WTC11 (cell line): ENCODE results near the gene GPC6. TPM values are rescaled to one million over a fixed set of nuclear protein-coding genes. Genes with fewer than 3 reads are reported as not detected.

Experiments
- ATAC-seq: fragments of 200-7000 bp; cut with Tn5 transposase; 2 replicates; pipeline ENCODE4 v1.10.0; 2021; ENCODE audit warnings: mild to moderate bottlenecking, moderate library complexity
- CTCF ChIA-PET: fragments of 300-600 bp; sonication (Branson Sonifier 250); formaldehyde crosslinking; loops from one replicate; lab custom pipeline; 2021; ENCODE audit warnings: antibody characterized with exemption; lab: Charles Lee
- POLR2A ChIA-PET: fragments of 350-600 bp; sonication (Branson Sonifier 250); formaldehyde crosslinking; loops from one replicate; lab custom pipeline; 2021; ENCODE audit warnings: antibody characterized with exemption; lab: Charles Lee
- DNase-seq: peaks from one replicate; pipeline ENCODE4 v3.0.0; 2021; ENCODE audit warnings: low spot score
- H3K27ac Mint-ChIP-seq: 2 replicates; pipeline ENCODE4 v1.8.0; 2021; ENCODE audit warnings: mixed read lengths
- H3K27me3 Mint-ChIP-seq: 2 replicates; pipeline ENCODE4 v1.8.0; 2021; ENCODE audit warnings: low read depth, mild to moderate bottlenecking, moderate library complexity, mixed read lengths
- H3K36me3 Mint-ChIP-seq: 2 replicates; pipeline ENCODE4 v1.8.0; 2021; ENCODE audit warnings: mixed read lengths
- H3K4me1 Mint-ChIP-seq: 2 replicates; pipeline ENCODE4 v1.8.0; 2022; ENCODE audit warnings: mixed read lengths
- H3K4me3 Mint-ChIP-seq: 2 replicates; pipeline ENCODE4 v1.8.0; 2021; ENCODE audit warnings: mild to moderate bottlenecking, moderate library complexity, mixed read lengths
- H3K9me3 Mint-ChIP-seq: 2 replicates; pipeline ENCODE4 v1.8.0; 2021; ENCODE audit warnings: mixed read lengths
- ATF6 ChIP-seq: sonication (generic); formaldehyde crosslinking; IDR thresholded peaks from 2 replicates; pipeline ENCODE4 v1.8.1; 2023; ENCODE audit warnings: mild to moderate bottlenecking, missing genetic modification reagents
- EMX1 ChIP-seq: fragments of 250-450 bp; sonication (Bioruptor Pico); IDR thresholded peaks from 2 replicates; pipeline ENCODE4 v1.8.0; 2021; ENCODE audit warnings: mild to moderate bottlenecking
- ETV6 ChIP-seq: sonication (generic); formaldehyde crosslinking; IDR thresholded peaks from 2 replicates; pipeline ENCODE4 v1.8.1; 2022; ENCODE audit warnings: mild to moderate bottlenecking, missing genetic modification reagents
- FOXJ3 ChIP-seq: sonication (generic); formaldehyde crosslinking; IDR thresholded peaks from 2 replicates; pipeline ENCODE4 v1.9.0; 2021; ENCODE audit warnings: missing genetic modification reagents, mild to moderate bottlenecking, borderline replicate concordance
- GRHL2 ChIP-seq: fragments of 250-450 bp; sonication (Bioruptor Pico); IDR thresholded peaks from 2 replicates; pipeline ENCODE4 v1.8.0; 2022; ENCODE audit warnings: mild to moderate bottlenecking, moderate library complexity; ENCODE audit not compliant: insufficient replicate concordance, severe bottlenecking
- KAT7 ChIP-seq: sonication (generic); formaldehyde crosslinking; IDR thresholded peaks from 2 replicates; pipeline ENCODE4 v1.8.1; 2023; ENCODE audit warnings: missing genetic modification reagents, mild to moderate bottlenecking, borderline replicate concordance
- MYBL2 ChIP-seq: sonication (generic); formaldehyde crosslinking; IDR thresholded peaks from 2 replicates; pipeline ENCODE4 v1.8.1; 2023; ENCODE audit warnings: mild to moderate bottlenecking, moderate library complexity, missing genetic modification reagents
- NFE2L1 ChIP-seq: sonication (generic); formaldehyde crosslinking; IDR thresholded peaks from 2 replicates; pipeline ENCODE4 v1.8.1; 2023; ENCODE audit warnings: missing genetic modification reagents
- NR1H2 ChIP-seq: sonication (generic); formaldehyde crosslinking; IDR thresholded peaks from 2 replicates; pipeline ENCODE4 v1.9.0; 2021; ENCODE audit warnings: mild to moderate bottlenecking, moderate library complexity, missing genetic modification reagents
- NR3C1 ChIP-seq: sonication (generic); formaldehyde crosslinking; conservative IDR thresholded peaks from 2 replicates; pipeline ENCODE4 v1.8.1; 2023; ENCODE audit warnings: low read depth, mild to moderate bottlenecking, missing genetic modification reagents
- PRDM15 ChIP-seq: sonication (generic); formaldehyde crosslinking; IDR thresholded peaks from 2 replicates; pipeline ENCODE4 v1.8.0; 2022; ENCODE audit warnings: missing genetic modification reagents
- PREB ChIP-seq: sonication (generic); formaldehyde crosslinking; IDR thresholded peaks from 2 replicates; pipeline ENCODE4 v1.8.1; 2022; ENCODE audit warnings: mild to moderate bottlenecking, missing genetic modification reagents, moderate library complexity, borderline replicate concordance
- RORB ChIP-seq: fragments of 250-450 bp; sonication (Bioruptor Pico); IDR thresholded peaks from 2 replicates; pipeline ENCODE4 v1.9.0; 2021; ENCODE audit warnings: mild to moderate bottlenecking
- TEAD4 ChIP-seq: sonication (generic); formaldehyde crosslinking; IDR thresholded peaks from 2 replicates; pipeline ENCODE4 v1.8.0; 2022; ENCODE audit warnings: mild to moderate bottlenecking, missing genetic modification reagents
- ZBTB21 ChIP-seq: sonication (generic); formaldehyde crosslinking; IDR thresholded peaks from 2 replicates; pipeline ENCODE4 v1.8.1; 2023; ENCODE audit warnings: mild to moderate bottlenecking, missing genetic modification reagents, borderline replicate concordance
- ZNF416 ChIP-seq: fragments of 250-450 bp; sonication (Bioruptor Pico); IDR thresholded peaks from 2 replicates; pipeline ENCODE4 v1.9.0; 2021; ENCODE audit warnings: mild to moderate bottlenecking, inconsistent platforms
- ZNF423 ChIP-seq: fragments of 250-450 bp; sonication (Bioruptor Pico); IDR thresholded peaks from 2 replicates; pipeline ENCODE4 v2.1.2; 2022; ENCODE audit warnings: mild to moderate bottlenecking, moderate library complexity
- total RNA-seq: library from RNA; stranded (reverse); gene quantifications from 3 replicates; pipeline ENCODE4 v1.2.3, GENCODE V29; 2021
- TF ChIP-seq, protein P1 (sequence below): sonication (generic); formaldehyde crosslinking; IDR thresholded peaks from 2 replicates; pipeline ENCODE4 v1.8.1; 2023; ENCODE audit warnings: mild to moderate bottlenecking, moderate library complexity, missing genetic modification reagents
- TF ChIP-seq, protein P2 (sequence below): sonication (generic); formaldehyde crosslinking; IDR thresholded peaks from 2 replicates; pipeline ENCODE4 v1.8.0; 2022; ENCODE audit warnings: mild to moderate bottlenecking, missing genetic modification reagents
- TF ChIP-seq, protein P3 (sequence below): fragments of 250-450 bp; sonication (Bioruptor Pico); IDR thresholded peaks from 2 replicates; pipeline ENCODE4 v1.9.0; 2021; ENCODE audit warnings: mild to moderate bottlenecking
- TF ChIP-seq, protein P4 (sequence below): sonication (generic); formaldehyde crosslinking; IDR thresholded peaks from 2 replicates; pipeline ENCODE4 v1.8.1; 2023; ENCODE audit warnings: mild to moderate bottlenecking, missing genetic modification reagents

Gene GPC6
- total RNA-seq, 1 experiment from 2014 or later = 19.5 TPM

- no peak for TF ChIP-seq ZNF416
- no peak for TF ChIP-seq RORB (CRISPR knock-in tag)
- TF ChIP-seq, protein P1, sequence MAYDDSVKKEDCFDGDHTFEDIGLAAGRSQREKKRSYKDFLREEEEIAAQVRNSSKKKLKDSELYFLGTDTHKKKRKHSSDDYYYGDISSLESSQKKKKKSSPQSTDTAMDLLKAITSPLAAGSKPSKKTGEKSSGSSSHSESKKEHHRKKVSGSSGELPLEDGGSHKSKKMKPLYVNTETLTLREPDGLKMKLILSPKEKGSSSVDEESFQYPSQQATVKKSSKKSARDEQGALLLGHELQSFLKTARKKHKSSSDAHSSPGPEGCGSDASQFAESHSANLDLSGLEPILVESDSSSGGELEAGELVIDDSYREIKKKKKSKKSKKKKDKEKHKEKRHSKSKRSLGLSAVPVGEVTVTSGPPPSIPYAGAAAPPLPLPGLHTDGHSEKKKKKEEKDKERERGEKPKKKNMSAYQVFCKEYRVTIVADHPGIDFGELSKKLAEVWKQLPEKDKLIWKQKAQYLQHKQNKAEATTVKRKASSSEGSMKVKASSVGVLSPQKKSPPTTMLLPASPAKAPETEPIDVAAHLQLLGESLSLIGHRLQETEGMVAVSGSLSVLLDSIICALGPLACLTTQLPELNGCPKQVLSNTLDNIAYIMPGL (CRISPR knock-in tag) = no peak
- TF ChIP-seq TEAD4 (CRISPR knock-in tag) = no peak
- no peak for TF ChIP-seq KAT7 (CRISPR knock-in tag)
Observed at GRCh38 chr13:93797463-93797862, 570.9 kb downstream of the GPC6 start (continued).

DNA sequence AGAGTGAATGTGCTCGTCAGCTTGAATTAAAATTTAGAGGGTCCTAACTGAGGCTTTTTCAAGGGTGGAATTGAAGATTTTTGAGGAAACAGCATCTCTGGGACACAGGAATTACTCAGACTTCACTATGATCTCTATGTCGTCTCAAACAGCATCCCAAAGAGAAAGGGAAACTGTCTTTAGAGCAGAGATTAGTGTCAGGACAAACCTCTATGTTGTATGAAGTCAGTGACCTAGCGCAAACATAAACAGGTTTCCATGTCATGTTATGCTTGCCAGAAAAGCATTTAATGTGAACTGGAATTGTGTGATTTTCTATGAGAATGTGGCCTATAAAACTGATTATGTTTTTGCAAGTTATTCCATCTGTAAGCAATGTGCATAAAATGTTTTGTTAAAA lies 573.7 kb downstream of the GPC6 start:
- ChIA-PET POLR2A (no interaction called here), CTCF (no interaction called here)
- H3K27ac Mint-ChIP-seq = no peak overlapping the region
- H3K27me3 Mint-ChIP-seq = no peaks in the 10 kb centered on the region
- H3K4me3 Mint-ChIP-seq = no peak overlapping the region
- no peaks in the 10 kb centered on the region for H3K36me3 Mint-ChIP-seq
- no peaks in the 10 kb centered on the region for H3K9me3 Mint-ChIP-seq
- peaks cover 12% of the 10 kb centered on the region for H3K4me1 Mint-ChIP-seq
- ATAC-seq (no peak), DNase-seq (no peak)
- no peak for TF ChIP-seq NR3C1 (CRISPR knock-in tag)
- TF ChIP-seq PRDM15 (CRISPR knock-in tag) = no peak
- TF ChIP-seq, protein P2, sequence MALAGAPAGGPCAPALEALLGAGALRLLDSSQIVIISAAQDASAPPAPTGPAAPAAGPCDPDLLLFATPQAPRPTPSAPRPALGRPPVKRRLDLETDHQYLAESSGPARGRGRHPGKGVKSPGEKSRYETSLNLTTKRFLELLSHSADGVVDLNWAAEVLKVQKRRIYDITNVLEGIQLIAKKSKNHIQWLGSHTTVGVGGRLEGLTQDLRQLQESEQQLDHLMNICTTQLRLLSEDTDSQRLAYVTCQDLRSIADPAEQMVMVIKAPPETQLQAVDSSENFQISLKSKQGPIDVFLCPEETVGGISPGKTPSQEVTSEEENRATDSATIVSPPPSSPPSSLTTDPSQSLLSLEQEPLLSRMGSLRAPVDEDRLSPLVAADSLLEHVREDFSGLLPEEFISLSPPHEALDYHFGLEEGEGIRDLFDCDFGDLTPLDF (CRISPR knock-in tag) = no peak
- TF ChIP-seq, protein P1 (CRISPR knock-in tag) = no peak
- TF ChIP-seq NFE2L1 = no peak
- no peak for TF ChIP-seq PREB
- TF ChIP-seq, protein P3, sequence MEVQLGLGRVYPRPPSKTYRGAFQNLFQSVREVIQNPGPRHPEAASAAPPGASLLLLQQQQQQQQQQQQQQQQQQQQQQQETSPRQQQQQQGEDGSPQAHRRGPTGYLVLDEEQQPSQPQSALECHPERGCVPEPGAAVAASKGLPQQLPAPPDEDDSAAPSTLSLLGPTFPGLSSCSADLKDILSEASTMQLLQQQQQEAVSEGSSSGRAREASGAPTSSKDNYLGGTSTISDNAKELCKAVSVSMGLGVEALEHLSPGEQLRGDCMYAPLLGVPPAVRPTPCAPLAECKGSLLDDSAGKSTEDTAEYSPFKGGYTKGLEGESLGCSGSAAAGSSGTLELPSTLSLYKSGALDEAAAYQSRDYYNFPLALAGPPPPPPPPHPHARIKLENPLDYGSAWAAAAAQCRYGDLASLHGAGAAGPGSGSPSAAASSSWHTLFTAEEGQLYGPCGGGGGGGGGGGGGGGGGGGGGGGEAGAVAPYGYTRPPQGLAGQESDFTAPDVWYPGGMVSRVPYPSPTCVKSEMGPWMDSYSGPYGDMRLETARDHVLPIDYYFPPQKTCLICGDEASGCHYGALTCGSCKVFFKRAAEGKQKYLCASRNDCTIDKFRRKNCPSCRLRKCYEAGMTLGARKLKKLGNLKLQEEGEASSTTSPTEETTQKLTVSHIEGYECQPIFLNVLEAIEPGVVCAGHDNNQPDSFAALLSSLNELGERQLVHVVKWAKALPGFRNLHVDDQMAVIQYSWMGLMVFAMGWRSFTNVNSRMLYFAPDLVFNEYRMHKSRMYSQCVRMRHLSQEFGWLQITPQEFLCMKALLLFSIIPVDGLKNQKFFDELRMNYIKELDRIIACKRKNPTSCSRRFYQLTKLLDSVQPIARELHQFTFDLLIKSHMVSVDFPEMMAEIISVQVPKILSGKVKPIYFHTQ (CRISPR knock-in tag) = no peak
- TF ChIP-seq EMX1 (CRISPR knock-in tag) = no peak
- no peak for TF ChIP-seq MYBL2
- TF ChIP-seq GRHL2 (CRISPR knock-in tag) = no peak
- TF ChIP-seq, protein P4, sequence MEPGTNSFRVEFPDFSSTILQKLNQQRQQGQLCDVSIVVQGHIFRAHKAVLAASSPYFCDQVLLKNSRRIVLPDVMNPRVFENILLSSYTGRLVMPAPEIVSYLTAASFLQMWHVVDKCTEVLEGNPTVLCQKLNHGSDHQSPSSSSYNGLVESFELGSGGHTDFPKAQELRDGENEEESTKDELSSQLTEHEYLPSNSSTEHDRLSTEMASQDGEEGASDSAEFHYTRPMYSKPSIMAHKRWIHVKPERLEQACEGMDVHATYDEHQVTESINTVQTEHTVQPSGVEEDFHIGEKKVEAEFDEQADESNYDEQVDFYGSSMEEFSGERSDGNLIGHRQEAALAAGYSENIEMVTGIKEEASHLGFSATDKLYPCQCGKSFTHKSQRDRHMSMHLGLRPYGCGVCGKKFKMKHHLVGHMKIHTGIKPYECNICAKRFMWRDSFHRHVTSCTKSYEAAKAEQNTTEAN (CRISPR knock-in tag) = no peak
- no peak for TF ChIP-seq FOXJ3 (CRISPR knock-in tag)
- no peak for TF ChIP-seq ETV6
- no peak for TF ChIP-seq ZBTB21 (CRISPR knock-in tag)
- no peak for TF ChIP-seq NR1H2 (CRISPR knock-in tag)
- no peak for TF ChIP-seq ZNF423
- TF ChIP-seq ATF6 (CRISPR knock-in tag) = no peak
